Cortex of kidney (tissue), 1 donor: ENCODE measurements around the gene RNF14.
"Not testable (repeated sequence)": the region's sequence is repeated elsewhere in the genome, so short reads cannot be mapped to it uniquely, and the experiment has no call there.

Experiments
- DNase-seq: peaks from one replicate; lab custom pipeline; 2025; lab: John Stamatoyannopoulos, UW

The RNF14 gene

GRCh38 chr5:141968914-141969608 lies at the start of gene RNF14:
TSS of gene RNF14 (plus strand) at chr5:141969105. CDS start at chr5:141973589, 4,484 bp downstream.
- DNase-seq: peak; percentile 57

- no peak for DNase-seq
Measured at GRCh38 chr5:141919218-141920119, 49.4 kb upstream of the RNF14 start.

GRCh38 chr5:141920771-141921170 lies 48.1 kb upstream of the RNF14 start:
- DNase-seq: no peak

- DNase-seq: not testable (repeated sequence)
Measured at GRCh38 chr5:141922827-141923447, 46.0 kb upstream of the RNF14 start.

GRCh38 chr5:141923448-141924313 lies 45.2 kb upstream of the RNF14 start, which contains the start of gene DELE1:
TSS of gene DELE1 (plus strand) at chr5:141923871. CDS start at chr5:141923942, 71 bp downstream.
- DNase-seq: peak; percentile 61

GRCh38 chr5:141926434-141926833 lies 42.5 kb upstream of the RNF14 start:
- no peak for DNase-seq

- DNase-seq: no peak
Measured at GRCh38 chr5:141928051-141928450, 40.9 kb upstream of the RNF14 start.

- DNase-seq: no peak
Measured at GRCh38 chr5:141929398-141930058, 39.4 kb upstream of the RNF14 start.

- no peak for DNase-seq
Measured at GRCh38 chr5:141931694-141932093, 37.2 kb upstream of the RNF14 start.

- no peak for DNase-seq
Measured at GRCh38 chr5:141933151-141933550, 35.8 kb upstream of the RNF14 start.

GRCh38 chr5:141934099-141934844 lies 34.6 kb upstream of the RNF14 start:
- no peak for DNase-seq

GRCh38 chr5:141935538-141935937 lies 33.4 kb upstream of the RNF14 start:
- DNase-seq: no peak

GRCh38 chr5:141940695-141941271 lies 28.1 kb upstream of the RNF14 start:
- DNase-seq: no peak

- DNase-seq: no peak
Measured at GRCh38 chr5:141941307-141941706, 27.6 kb upstream of the RNF14 start.

GRCh38 chr5:141941779-141942178 lies 27.1 kb upstream of the RNF14 start:
- DNase-seq: no peak

GRCh38 chr5:141942185-141942857 lies 26.6 kb upstream of the RNF14 start:
- no peak for DNase-seq

GRCh38 chr5:141944076-141944475 lies 24.8 kb upstream of the RNF14 start:
- no peak for DNase-seq

- DNase-seq: no peak
Measured at GRCh38 chr5:141945511-141946051, 23.3 kb upstream of the RNF14 start.

GRCh38 chr5:141947316-141947715 lies 21.6 kb upstream of the RNF14 start:
- DNase-seq: no peak
